ENCODE data around the gene UVSSA.
"Not testable (repeated sequence)": the region's sequence is repeated elsewhere in the genome, so short reads cannot be mapped to it uniquely, and the experiment has no call there.

UVSSA gene

DNA sequence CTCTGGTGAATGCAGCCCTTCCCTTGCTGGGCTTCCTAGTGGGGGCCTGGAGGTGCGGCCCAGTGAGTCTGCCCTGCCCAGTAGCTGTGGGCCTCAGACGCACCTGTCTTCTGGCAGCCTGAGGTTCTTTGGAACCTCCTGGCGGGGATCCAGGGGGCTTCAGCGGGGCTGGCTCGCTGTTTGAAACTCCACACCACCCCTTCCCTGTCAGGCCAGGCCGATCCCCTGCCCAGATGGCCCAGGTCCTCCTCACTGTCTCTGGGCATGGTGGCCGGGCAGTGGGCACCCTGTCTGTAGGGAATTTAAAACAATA is 69.9 kb downstream of the UVSSA start:
- H3K4me1 Mint-ChIP-seq: no peaks in the 10 kb centered on the region
- no peak overlapping the region for H3K27ac Mint-ChIP-seq
- peaks cover 16% of the 10 kb centered on the region for H3K27me3 Mint-ChIP-seq
- no peaks in the 10 kb centered on the region for H3K36me3 Mint-ChIP-seq
- no peak for ATAC-seq (ENCODE audit: low read depth)
- H3K9me3 Mint-ChIP-seq: no peaks in the 10 kb centered on the region
- no peak for DNase-seq (ENCODE audit: low spot score in 2 of 2)
- H3K4me3 Mint-ChIP-seq: no peak overlapping the region

DNA sequence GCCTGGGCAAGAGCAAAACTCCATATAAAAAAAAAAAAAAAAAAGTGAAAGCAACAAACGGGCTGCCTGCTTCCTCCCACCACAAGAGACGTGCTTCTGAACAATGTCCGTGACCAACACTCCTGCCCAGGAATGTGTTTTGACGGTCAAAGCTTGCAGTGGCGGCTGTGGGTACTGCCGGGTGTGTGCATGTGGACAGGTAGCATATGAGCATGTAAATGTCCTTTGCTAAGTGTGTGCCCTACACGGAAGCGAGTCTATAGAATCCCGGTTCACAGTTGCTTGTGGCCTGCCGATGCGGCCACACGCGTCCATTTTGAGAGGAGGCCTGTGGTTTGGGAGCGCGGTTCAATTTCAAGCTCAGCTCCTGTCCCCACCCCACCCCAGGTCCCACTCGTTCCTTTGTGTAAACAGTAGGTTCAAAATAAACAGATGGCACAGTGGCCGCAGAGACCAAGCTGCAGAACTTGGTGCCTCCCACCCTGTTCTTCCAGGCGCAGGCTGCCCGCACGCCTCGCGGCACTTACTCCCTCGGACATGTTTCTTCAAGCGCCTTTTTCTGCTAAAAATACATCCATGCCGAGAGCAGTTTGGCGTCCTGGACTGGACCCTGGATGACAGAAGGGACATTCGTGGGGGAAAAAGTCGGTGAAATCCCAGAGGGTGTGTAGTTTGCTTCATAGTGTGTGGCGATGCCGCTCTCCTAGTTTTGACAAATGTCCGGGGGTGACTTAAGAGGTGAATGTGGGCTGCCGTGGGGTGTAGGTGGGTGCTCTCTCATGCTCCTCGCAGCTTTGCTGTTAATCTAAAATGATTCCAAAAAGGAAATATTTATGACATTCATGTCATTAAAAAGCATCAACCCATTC is 70.7 kb downstream of the UVSSA start:
- Mint-ChIP-seq H3K4me1 (no peaks in the 10 kb centered on the region), H3K27ac (no peak overlapping the region), H3K36me3 (no peaks in the 10 kb centered on the region), H3K27me3 (peaks cover 16% of the 10 kb centered on the region), H3K9me3 (no peaks in the 10 kb centered on the region), H3K4me3 (no peak overlapping the region)
- DNase-seq (ENCODE audit: low spot score in 2 of 2): no peak
- no peak for ATAC-seq (ENCODE audit: low read depth)

DNA sequence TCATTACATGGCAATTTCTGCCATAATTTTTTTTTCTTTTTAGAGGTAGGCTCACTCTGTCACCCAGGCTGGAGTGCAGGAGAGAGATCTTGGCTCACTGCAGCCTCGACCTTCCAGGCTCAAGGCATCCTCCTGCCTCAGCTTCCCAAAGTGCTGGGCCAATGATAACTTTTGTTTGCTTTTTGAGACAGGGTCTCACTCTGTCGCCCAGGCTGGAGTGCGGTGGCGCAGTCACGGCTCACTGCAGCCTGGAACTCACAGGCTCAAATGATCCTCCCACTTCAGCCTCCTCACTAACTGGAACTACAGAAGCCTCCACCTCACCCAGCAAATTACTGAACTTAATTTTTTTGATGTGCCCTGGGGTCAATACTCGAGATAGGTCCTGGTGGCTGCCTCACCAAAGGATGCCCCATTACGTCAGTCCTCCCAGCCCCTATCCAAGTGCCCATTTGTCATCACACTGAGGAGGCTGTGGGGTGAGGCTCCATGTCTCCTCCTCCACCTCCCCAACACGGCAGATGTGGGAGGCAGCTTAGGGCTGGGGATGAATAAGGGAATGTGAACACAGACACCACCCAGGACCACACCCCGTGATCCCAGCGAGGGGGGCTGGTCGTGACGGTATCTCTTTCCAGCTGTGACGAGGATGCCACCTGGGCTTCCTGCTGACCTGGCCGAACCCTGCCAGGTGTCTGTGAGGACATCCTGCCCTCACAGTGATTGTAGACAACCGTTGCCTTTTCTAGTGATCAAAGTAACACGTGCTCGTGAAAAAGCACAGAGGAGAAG is 71.7 kb downstream of the UVSSA start:
- peaks cover 14% of the 10 kb centered on the region for H3K27me3 Mint-ChIP-seq
- no peak overlapping the region for H3K4me3 Mint-ChIP-seq
- no peak overlapping the region for H3K27ac Mint-ChIP-seq
- DNase-seq (ENCODE audit: low spot score in 2 of 2): no peak
- no peaks in the 10 kb centered on the region for H3K9me3 Mint-ChIP-seq
- H3K4me1 Mint-ChIP-seq: no peaks in the 10 kb centered on the region
- ATAC-seq (ENCODE audit: low read depth): no peak
- no peaks in the 10 kb centered on the region for H3K36me3 Mint-ChIP-seq

DNA sequence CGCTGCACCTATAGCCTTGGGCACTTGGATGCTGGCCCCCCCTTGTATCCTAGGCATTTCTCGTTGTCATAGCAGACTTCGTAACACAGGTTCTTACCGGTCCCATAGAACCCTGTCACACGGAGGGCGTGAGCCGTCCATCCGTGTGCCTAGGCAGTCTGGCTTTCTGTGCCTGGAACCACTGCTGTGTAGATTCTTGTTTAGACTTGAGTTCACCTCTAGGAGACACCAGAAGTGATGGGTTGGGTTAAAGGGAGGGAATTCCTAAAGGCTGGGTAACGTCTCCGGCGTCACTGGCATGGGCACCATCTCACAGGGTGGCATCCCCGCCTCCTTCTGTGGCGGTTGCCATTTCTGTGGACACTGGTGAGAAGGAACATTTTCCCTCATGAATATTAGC is 72.7 kb downstream of the UVSSA start:
- H3K36me3 Mint-ChIP-seq: no peaks in the 10 kb centered on the region
- no peaks in the 10 kb centered on the region for H3K9me3 Mint-ChIP-seq
- no peak for DNase-seq (ENCODE audit: low spot score in 2 of 2)
- H3K4me1 Mint-ChIP-seq: no peaks in the 10 kb centered on the region
- no peak overlapping the region for H3K4me3 Mint-ChIP-seq
- peaks cover 14% of the 10 kb centered on the region for H3K27me3 Mint-ChIP-seq
- no peak for ATAC-seq (ENCODE audit: low read depth)
- H3K27ac Mint-ChIP-seq: no peak overlapping the region

DNA sequence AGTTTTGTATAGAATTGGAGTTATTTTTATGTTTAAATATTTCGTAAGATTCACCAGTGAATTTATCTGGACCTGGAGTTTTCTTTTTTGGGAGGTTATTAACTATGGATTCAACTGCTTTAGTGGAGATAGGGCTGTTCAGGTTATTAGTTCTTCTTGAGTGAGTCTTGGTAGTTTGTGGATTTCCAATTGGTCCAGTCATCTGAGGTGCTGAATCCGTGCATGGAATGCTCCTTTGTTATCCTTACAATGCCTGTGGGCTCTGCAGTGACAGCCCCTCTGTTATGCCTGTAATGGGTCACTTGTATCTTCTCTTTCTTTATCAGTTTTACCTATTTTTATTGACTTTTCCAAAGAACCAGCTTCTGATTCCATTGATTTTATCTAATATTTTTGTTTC is 74.6 kb downstream of the UVSSA start:
- Mint-ChIP-seq H3K4me1 (no peaks in the 10 kb centered on the region), H3K27me3 (peaks cover 12% of the 10 kb centered on the region), H3K4me3 (no peak overlapping the region), H3K36me3 (no peaks in the 10 kb centered on the region), H3K9me3 (no peaks in the 10 kb centered on the region), H3K27ac (no peak overlapping the region)
- DNase-seq (ENCODE audit: low spot score in 2 of 2): no peak
- ATAC-seq (ENCODE audit: low read depth): no peak

DNA sequence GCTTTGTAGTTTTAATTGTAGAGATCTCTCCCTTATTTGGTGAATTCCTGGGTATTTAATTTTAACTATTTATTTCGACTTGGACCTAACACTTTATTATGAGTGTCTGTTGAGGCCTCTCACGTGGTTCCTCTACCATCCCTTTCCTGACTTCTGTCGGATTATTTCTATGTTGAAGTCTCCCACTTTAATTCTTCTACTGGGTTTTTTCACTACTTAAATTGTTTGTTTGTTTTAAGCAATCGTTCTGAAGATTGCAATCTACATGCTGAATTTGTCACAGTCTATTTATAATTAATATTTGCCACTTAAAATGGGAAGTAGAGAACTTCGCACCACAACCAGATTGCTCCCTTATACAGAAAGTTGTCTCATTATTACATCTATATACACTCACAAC is 80.0 kb downstream of the UVSSA start:
- Mint-ChIP-seq H3K4me1 (no peaks in the 10 kb centered on the region), H3K27me3 (peaks cover 9% of the 10 kb centered on the region), H3K27ac (no peak overlapping the region), H3K9me3 (no peaks in the 10 kb centered on the region), H3K4me3 (no peak overlapping the region), H3K36me3 (no peaks in the 10 kb centered on the region)
- no peak for DNase-seq (ENCODE audit: low spot score in 2 of 2)
- no peak for ATAC-seq (ENCODE audit: low read depth)

DNA sequence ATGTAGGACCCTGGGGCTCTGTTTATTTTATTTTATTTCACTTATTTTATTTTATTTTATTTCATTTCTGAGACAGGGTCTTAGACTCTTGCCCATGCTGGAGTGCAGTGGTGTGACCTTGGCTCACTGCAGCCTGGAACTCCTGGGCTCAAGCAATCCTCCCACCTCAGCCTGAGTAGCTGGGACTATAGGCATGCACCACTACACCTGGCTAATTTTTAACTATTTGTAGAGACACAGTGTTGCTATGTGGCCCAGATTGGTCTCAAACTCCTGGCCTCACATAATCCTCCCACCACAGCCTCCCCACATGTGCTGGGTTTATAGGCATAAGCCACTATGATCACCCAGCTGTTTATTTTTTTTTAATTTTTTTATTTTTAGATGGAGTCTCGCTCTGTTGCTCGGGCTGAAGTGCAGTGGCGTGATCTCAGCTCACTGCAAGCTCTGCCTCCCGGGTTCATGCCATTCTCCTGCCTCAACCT is 96.7 kb downstream of the UVSSA start:
- H3K27me3 Mint-ChIP-seq; ATAC-seq (ENCODE audit: low read depth); H3K4me3 Mint-ChIP-seq; H3K9me3 Mint-ChIP-seq; DNase-seq (ENCODE audit: low spot score in 2 of 2); H3K36me3 Mint-ChIP-seq; H3K4me1 Mint-ChIP-seq; H3K27ac Mint-ChIP-seq: not testable (repeated sequence)
